ENCODE results near the gene SAMD14.

SAMD14 gene

GRCh38 chr17:50164697-50164988 is 34.7 kb upstream of the SAMD14 start:
- no peak for DNase-seq

GRCh38 chr17:50163843-50164696 is 34.1 kb upstream of the SAMD14 start:
- DNase-seq: no peak

- no peak for DNase-seq
These were observed 32.7 kb upstream of the SAMD14 start for GRCh38 chr17:50162466-50163254.

- no peak for DNase-seq
These were observed 31.9 kb upstream of the SAMD14 start for GRCh38 chr17:50161911-50162288.

GRCh38 chr17:50161023-50161910 is 31.3 kb upstream of the SAMD14 start:
- peak; percentile 87 for DNase-seq

- no peak for DNase-seq
These were observed 27.9 kb upstream of the SAMD14 start for GRCh38 chr17:50157891-50158290.

GRCh38 chr17:50155115-50155819 is 25.3 kb upstream of the SAMD14 start:
- DNase-seq: no peak

GRCh38 chr17:50154604-50155003 is 24.6 kb upstream of the SAMD14 start:
- no peak for DNase-seq

- DNase-seq: no peak
These were observed 24.0 kb upstream of the SAMD14 start for GRCh38 chr17:50153650-50154575.

GRCh38 chr17:50152736-50153135 is 22.8 kb upstream of the SAMD14 start:
- DNase-seq: no peak

GRCh38 chr17:50151937-50152547 is 22.1 kb upstream of the SAMD14 start:
- peak; percentile 84 for DNase-seq

GRCh38 chr17:50151041-50151936 is 21.3 kb upstream of the SAMD14 start:
- peak; percentile 90 for DNase-seq

GRCh38 chr17:50150354-50151040 is 20.5 kb upstream of the SAMD14 start, which contains the start of gene PPP1R9B:
Gene PPP1R9B (minus strand): TSS chr17:50150677. CDS start chr17:50150513, 164 bp downstream.
- DNase-seq: no peak

GRCh38 chr17:50149417-50150353 is 19.7 kb upstream of the SAMD14 start:
- peak; percentile 39 for DNase-seq

GRCh38 chr17:50149091-50149416 is 19.1 kb upstream of the SAMD14 start:
- no peak for DNase-seq

GRCh38 chr17:50148226-50149090 is 18.5 kb upstream of the SAMD14 start:
- DNase-seq: no peak

GRCh38 chr17:50147841-50148225 is 17.9 kb upstream of the SAMD14 start:
- DNase-seq: no peak

Data from COR-L47 (cell line).